CD4-positive, CD25-positive, alpha-beta regulatory T cell (primary cell): Measurements from ENCODE around the gene TSHR. TPM values are rescaled to one million over a fixed set of nuclear protein-coding genes. Genes with fewer than 3 reads are reported as not detected.

ENCODE experiments used
- ATAC-seq, 2 donors: fragments of 150-1000 bp; cut with Tn5 transposase; one replicate each; pipeline ENCODE4 v1.10.0; 2021; ENCODE audit warnings: low read depth in 2 of 2, moderate number of reproducible peaks in 2 of 2, moderate library complexity in 1 of 2
- DNase-seq, 3 donors: peaks; one replicate each; pipeline versions ENCODE4 v3.0.0 to v3.0.0-alpha.2; 2012 to 2022; ENCODE audit warnings: mixed read lengths in 1 of 3
- H3K27ac ChIP-seq: one replicate; pipeline ENCODE4 v1.7.0; 2013; ENCODE audit warnings: mild to moderate bottlenecking, low read length; ENCODE audit not compliant: insufficient read depth, poor library complexity, severe bottlenecking
- H3K27me3 ChIP-seq: one replicate; pipeline ENCODE4 v1.7.0; 2013; ENCODE audit warnings: low read length; ENCODE audit not compliant: control insufficient read depth, insufficient read depth
- H3K36me3 ChIP-seq: one replicate; pipeline ENCODE4 v1.7.0; 2013; ENCODE audit warnings: mild to moderate bottlenecking, low read length, moderate library complexity; ENCODE audit not compliant: control insufficient read depth, insufficient read depth
- H3K4me1 ChIP-seq: 2 replicates; pipeline ENCODE4 v1.7.0; 2013; ENCODE audit warnings: mild to moderate bottlenecking, low read length; ENCODE audit not compliant: insufficient read depth, control insufficient read depth, poor library complexity, severe bottlenecking
- H3K4me3 ChIP-seq: one replicate; pipeline ENCODE4 v1.7.0; 2013; ENCODE audit warnings: low read depth, mild to moderate bottlenecking, low read length, moderate library complexity
- H3K9me3 ChIP-seq, 2 experiments: 1 replicate in 1 of 2; 2 replicates in 1 of 2; pipeline ENCODE4 v1.7.0; 2013; ENCODE audit warnings: low read length in 2 of 2, mild to moderate bottlenecking in 1 of 2, moderate library complexity in 1 of 2; ENCODE audit not compliant: control insufficient read depth in 2 of 2
- H3K27ac Mint-ChIP-seq, 3 donors: one replicate each; pipeline ENCODE4 v1.8.0; 2020 to 2022; ENCODE audit warnings: mild to moderate bottlenecking in 3 of 3, mixed read lengths in 3 of 3, moderate library complexity in 2 of 3
- H3K27me3 Mint-ChIP-seq: one replicate; pipeline ENCODE4 v1.8.0; 2022; ENCODE audit warnings: mild to moderate bottlenecking, mixed read lengths
- H3K36me3 Mint-ChIP-seq: one replicate; pipeline ENCODE4 v1.8.0; 2020; ENCODE audit warnings: mixed read lengths
- H3K4me1 Mint-ChIP-seq, 4 donors: one replicate each; pipeline ENCODE4 v1.8.0; 2020 to 2022; ENCODE audit warnings: mixed read lengths in 4 of 4, mild to moderate bottlenecking in 1 of 4
- H3K4me3 Mint-ChIP-seq, 4 donors: one replicate each; pipeline ENCODE4 v1.8.0; 2020 to 2022; ENCODE audit warnings: mild to moderate bottlenecking in 4 of 4, mixed read lengths in 4 of 4, moderate library complexity in 3 of 4
- H3K9me3 Mint-ChIP-seq, 7 donors: one replicate each; pipeline ENCODE4 v1.8.0; 2020 to 2022; ENCODE audit warnings: mixed read lengths in 7 of 7, mild to moderate bottlenecking in 3 of 7, moderate library complexity in 2 of 7
- polyA plus RNA-seq, 4 donors: library from polyadenylated mRNA; unstranded; fragments of 300-500 nt; fragmentation: Illumina TruSeq; gene quantifications; one replicate each; pipeline ENCODE4 v1.2.3, GENCODE V29; 2021
- total RNA-seq: library from RNA; stranded (reverse); gene quantifications from one replicate; pipeline ENCODE4 v1.2.3, GENCODE V29; 2022

The TSHR gene
- total and polyA plus RNA-seq, 5 donors from 2014 or later = 4.4 to 19.3 (median 16.0) TPM

- no peaks in the 10 kb centered on the region for H3K27me3 ChIP-seq
- H3K4me3 ChIP-seq = no peak overlapping the region
- no peak for DNase-seq
- H3K27ac ChIP-seq = no peak overlapping the region
- Mint-ChIP-seq H3K36me3 (peaks cover 36% of the 10 kb centered on the region), H3K27ac (peak overlapping the region; percentile 33 to 70 (median 39)), H3K9me3 (peaks cover 0 to 1% (median 0%) of the 10 kb centered on the region in 7 donors), H3K27me3 (no peaks in the 10 kb centered on the region), H3K4me3 (no peak overlapping the region), H3K4me1 (peaks cover 18 to 54% (median 25%) of the 10 kb centered on the region in 4 donors)
- no peaks in the 10 kb centered on the region for H3K9me3 ChIP-seq
- peaks cover 4% of the 10 kb centered on the region for H3K36me3 ChIP-seq
- peaks cover 29% of the 10 kb centered on the region for H3K4me1 ChIP-seq
- ATAC-seq = no peak
Observed at GRCh38 chr14:80926397-80927082, 28.9 kb upstream of the TSHR start.

DNA sequence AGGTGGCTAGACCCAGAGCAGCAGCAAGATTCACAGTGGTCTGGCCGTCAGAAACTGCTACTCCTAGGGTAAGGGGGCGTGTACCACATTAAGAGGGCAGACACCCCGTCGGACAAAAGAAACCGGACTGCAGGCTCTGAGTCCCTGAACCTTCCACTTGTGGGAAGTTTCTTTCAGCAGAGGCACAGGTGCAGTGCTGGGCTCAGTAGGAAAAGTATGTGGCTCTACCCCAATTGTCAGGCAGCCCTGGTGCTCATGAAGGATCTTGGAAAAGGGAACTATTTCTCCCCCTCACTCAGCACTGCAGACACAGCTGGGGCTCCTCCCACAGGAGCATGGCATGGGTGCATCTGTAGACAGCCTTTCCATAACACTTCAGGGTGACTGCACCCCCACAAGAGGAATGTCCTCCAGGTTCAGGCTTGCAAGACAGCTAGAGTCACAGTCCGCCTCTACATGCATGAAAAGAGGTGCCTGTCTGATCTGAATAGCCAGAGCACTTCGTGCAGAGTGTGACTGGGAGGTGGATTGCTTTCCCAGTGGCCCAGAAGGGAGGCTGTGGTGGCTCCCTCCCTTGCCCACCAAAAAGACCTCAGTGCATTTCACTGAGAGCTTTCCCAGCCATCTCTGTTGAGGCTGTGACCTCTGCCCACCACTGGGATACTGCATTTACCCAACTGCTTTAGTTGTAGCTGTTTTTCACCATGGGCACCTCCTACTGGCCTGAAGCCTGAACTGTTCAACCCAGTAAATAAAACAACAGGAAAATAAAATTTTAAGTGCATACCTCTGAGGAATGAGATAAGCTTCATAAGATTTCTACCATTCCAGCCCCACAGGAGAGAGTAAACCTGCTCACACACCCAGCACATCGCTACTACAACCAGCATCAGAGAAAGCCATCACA lies 28.1 kb upstream of the TSHR start:
- no peak overlapping the region for H3K27ac ChIP-seq
- H3K4me3 Mint-ChIP-seq = no peak overlapping the region
- no peak overlapping the region for H3K4me3 ChIP-seq
- H3K36me3 ChIP-seq = peaks cover 4% of the 10 kb centered on the region
- H3K9me3 Mint-ChIP-seq = peaks cover 0 to 1% (median 0%) of the 10 kb centered on the region in 7 donors
- H3K27ac Mint-ChIP-seq = peak overlapping the region in 2 of 3 donors; percentile 33 to 39
- H3K27me3 Mint-ChIP-seq = no peaks in the 10 kb centered on the region
- DNase-seq = no peak
- H3K36me3 Mint-ChIP-seq = peaks cover 36% of the 10 kb centered on the region
- peaks cover 37% of the 10 kb centered on the region for H3K4me1 ChIP-seq
- H3K4me1 Mint-ChIP-seq = peaks cover 20 to 61% (median 30%) of the 10 kb centered on the region in 4 donors
- no peaks in the 10 kb centered on the region for H3K27me3 ChIP-seq
- ATAC-seq = no peak
- H3K9me3 ChIP-seq = no peaks in the 10 kb centered on the region

DNA sequence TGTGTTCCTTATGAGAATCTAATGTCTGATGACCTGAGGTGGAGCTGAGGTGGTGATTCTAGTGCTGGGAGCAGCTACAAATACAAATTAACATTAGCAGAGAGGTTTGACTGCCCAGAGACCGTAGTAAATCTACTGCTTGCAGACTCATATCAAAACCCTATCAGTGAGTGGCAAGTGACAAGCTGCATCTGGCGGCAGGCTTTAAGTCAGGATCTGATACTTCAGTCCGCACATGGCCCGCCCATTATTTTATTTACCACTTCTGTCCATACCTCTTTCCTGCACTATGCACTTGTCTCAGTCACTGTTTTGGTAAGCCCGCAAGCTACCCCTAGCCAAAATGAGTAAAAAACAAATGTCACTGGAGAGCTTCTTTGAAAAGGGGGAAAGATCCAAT lies 25.3 kb upstream of the TSHR start:
- H3K27me3 Mint-ChIP-seq = no peaks in the 10 kb centered on the region
- peak overlapping the region; percentile 83 for H3K27ac ChIP-seq
- no peaks in the 10 kb centered on the region for H3K9me3 ChIP-seq
- H3K36me3 ChIP-seq = peaks cover under 1% of the 10 kb centered on the region
- ATAC-seq (no peak), DNase-seq (peak in 1 of 3 donors; percentile 27)
- no peaks in the 10 kb centered on the region for H3K27me3 ChIP-seq
- H3K4me1 Mint-ChIP-seq = peaks cover 18 to 73% (median 37%) of the 10 kb centered on the region in 4 donors
- peaks cover 0 to under 1% (median 0%) of the 10 kb centered on the region in 7 donors for H3K9me3 Mint-ChIP-seq
- peaks cover 46% of the 10 kb centered on the region for H3K4me1 ChIP-seq
- H3K4me3 Mint-ChIP-seq = peak overlapping the region; percentile 56 to 76 (median 70)
- peaks cover 30% of the 10 kb centered on the region for H3K36me3 Mint-ChIP-seq
- peak overlapping the region; percentile 68 for H3K4me3 ChIP-seq
- peak overlapping the region; percentile 90 to 97 (median 95) for H3K27ac Mint-ChIP-seq

DNA sequence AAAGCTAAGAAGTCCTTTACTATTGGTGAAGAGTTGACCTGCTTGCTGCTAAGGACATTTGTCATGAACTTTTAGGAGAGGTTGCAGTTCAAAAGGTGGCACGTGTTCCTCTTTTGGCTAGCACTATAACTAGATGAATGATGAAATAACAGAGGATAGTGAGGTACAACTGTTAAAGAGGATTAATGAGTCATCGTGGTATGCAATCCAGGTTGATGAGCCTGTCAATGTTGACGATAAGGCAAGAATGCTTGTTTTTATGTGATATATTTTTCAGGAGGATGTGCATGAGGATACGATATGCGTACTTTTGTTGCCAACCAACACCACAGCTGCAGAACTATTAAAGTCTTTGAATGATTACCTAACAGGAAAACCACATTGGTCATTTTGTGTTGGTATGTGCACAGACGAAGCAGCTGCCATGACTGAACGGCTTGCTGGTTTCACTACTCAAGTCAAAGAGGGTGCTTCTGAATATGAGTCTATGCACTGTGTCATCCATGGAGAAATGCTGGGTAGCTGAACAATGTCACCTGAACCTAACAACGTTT lies 24.5 kb upstream of the TSHR start:
- Histone ChIP-seq H3K4me1 (peaks cover 46% of the 10 kb centered on the region), H3K4me3 (peak overlapping the region; percentile 68), H3K27ac (peak overlapping the region; percentile 83), H3K27me3 (no peaks in the 10 kb centered on the region), H3K9me3 (no peaks in the 10 kb centered on the region), H3K36me3 (no peaks in the 10 kb centered on the region)
- Mint-ChIP-seq H3K36me3 (peaks cover 27% of the 10 kb centered on the region), H3K27ac (peak overlapping the region; percentile 90 to 97 (median 95)), H3K4me1 (peaks cover 13 to 72% (median 40%) of the 10 kb centered on the region in 4 donors), H3K4me3 (peak overlapping the region; percentile 34 to 74 (median 56)), H3K27me3 (no peaks in the 10 kb centered on the region), H3K9me3 (no peaks in the 10 kb centered on the region)
- DNase-seq = peak; percentile 47 to 93 (median 87)
- ATAC-seq = peak; percentile 92 to 95

- no peaks in the 10 kb centered on the region for H3K27me3 ChIP-seq
- H3K4me1 Mint-ChIP-seq = peaks cover 13 to 64% (median 41%) of the 10 kb centered on the region in 4 donors
- peak overlapping the region in 1 of 4 donors; percentile 24 for H3K4me3 Mint-ChIP-seq
Observed at GRCh38 chr14:80933282-80933681, 22.1 kb upstream of the TSHR start.

GRCh38 chr14:80933686-80934085 lies 21.7 kb upstream of the TSHR start:
- Mint-ChIP-seq H3K27ac (peak overlapping the region; percentile 60 to 93 (median 92)), H3K9me3 (no peaks in the 10 kb centered on the region), H3K4me1 (peaks cover 13 to 63% (median 41%) of the 10 kb centered on the region in 4 donors), H3K4me3 (no peak overlapping the region), H3K36me3 (peaks cover 21% of the 10 kb centered on the region), H3K27me3 (no peaks in the 10 kb centered on the region)
- H3K27me3 ChIP-seq = no peaks in the 10 kb centered on the region
- H3K4me1 ChIP-seq = peaks cover 40% of the 10 kb centered on the region
- no peaks in the 10 kb centered on the region for H3K9me3 ChIP-seq
- H3K27ac ChIP-seq = no peak overlapping the region
- DNase-seq = no peak
- no peaks in the 10 kb centered on the region for H3K36me3 ChIP-seq
- no peak for ATAC-seq
- no peak overlapping the region for H3K4me3 ChIP-seq

More at GRCh38 chr14:80933282-80933681, 22.1 kb upstream of the TSHR start:
- Histone ChIP-seq H3K27ac (no peak overlapping the region), H3K36me3 (no peaks in the 10 kb centered on the region), H3K4me3 (no peak overlapping the region), H3K9me3 (no peaks in the 10 kb centered on the region), H3K4me1 (peaks cover 40% of the 10 kb centered on the region)
- H3K36me3 Mint-ChIP-seq = peaks cover 23% of the 10 kb centered on the region
- H3K27me3 Mint-ChIP-seq = no peaks in the 10 kb centered on the region
- ATAC-seq (no peak), DNase-seq (no peak)
- peak overlapping the region; percentile 8 to 93 (median 92) for H3K27ac Mint-ChIP-seq
- no peaks in the 10 kb centered on the region for H3K9me3 Mint-ChIP-seq

- no peaks in the 10 kb centered on the region for H3K9me3 Mint-ChIP-seq
- H3K36me3 ChIP-seq = no peaks in the 10 kb centered on the region
- H3K4me1 Mint-ChIP-seq = peaks cover 22 to 44% (median 33%) of the 10 kb centered on the region in 4 donors
- peak overlapping the region; percentile 86 for H3K4me3 ChIP-seq
- ATAC-seq = peak; percentile 24 to 35
- H3K9me3 ChIP-seq = no peaks in the 10 kb centered on the region
- peaks cover 30% of the 10 kb centered on the region for H3K4me1 ChIP-seq
- DNase-seq = peak in 2 of 3 donors; percentile 42 to 76
- no peaks in the 10 kb centered on the region for H3K27me3 Mint-ChIP-seq
- peak overlapping the region; percentile 58 for H3K27ac ChIP-seq
- no peaks in the 10 kb centered on the region for H3K27me3 ChIP-seq
- peaks cover 9% of the 10 kb centered on the region for H3K36me3 Mint-ChIP-seq
- H3K27ac Mint-ChIP-seq = peak overlapping the region in 2 of 3 donors; percentile 81 to 86
- H3K4me3 Mint-ChIP-seq = peak overlapping the region; percentile 52 to 96 (median 80)
Observed at GRCh38 chr14:80940146-80940545, 15.3 kb upstream of the TSHR start.
